Esophagus squamous epithelium (tissue), 4 donors: ENCODE data around the gene EID3.

Source experiments
- CTCF ChIP-seq, 6 experiments: fragments of 450-650 bp in 4 of 6; fragments of 200-600 bp in 2 of 6; sonication (generic) in 2 of 6; IDR thresholded peaks; one replicate each; pipeline ENCODE4 v1.5.1; 2016 to 2019; ENCODE audit warnings: antibody characterized with exemption in 6 of 6, mild to moderate bottlenecking in 4 of 6, moderate library complexity in 4 of 6
- POLR2A ChIP-seq, 4 donors: fragments of 450-650 bp; IDR thresholded peaks; one replicate each; pipeline ENCODE4 v1.6.1; 2017; ENCODE audit warnings: antibody characterized with exemption in 4 of 4, mild to moderate bottlenecking in 4 of 4, moderate library complexity in 3 of 4

GRCh38 chr12:104282109-104282508, 21.4 kb upstream of the EID3 start:
- TF ChIP-seq CTCF (IDR thresholded peaks at IDR 0.05) = no peak
- TF ChIP-seq POLR2A (IDR thresholded peaks at IDR 0.05) = no peak
